LNCAP (cell line): ENCODE data around the gene LMBR1L.
A peak's percentile ranks its signal among the peaks of the same experiment; 100 is the strongest.

ENCODE experiments used
- CTCF ChIP-seq: fragments of 450-650 bp; IDR thresholded peaks from 2 replicates; pipeline ENCODE4 v1.5.1; 2017; ENCODE audit warnings: mild to moderate bottlenecking

The LMBR1L gene

GRCh38 chr12:49129332-49130150 lies 18.9 kb upstream of the LMBR1L start:
- TF ChIP-seq CTCF: no peak

GRCh38 chr12:49126852-49127763 lies 16.5 kb upstream of the LMBR1L start:
- TF ChIP-seq CTCF: no peak

GRCh38 chr12:49121047-49121696 lies 10.5 kb upstream of the LMBR1L start:
- peak; percentile 70 for TF ChIP-seq CTCF

GRCh38 chr12:49111206-49111605 lies 559 bp upstream of the LMBR1L start:
- no peak for TF ChIP-seq CTCF

- no peak for TF ChIP-seq CTCF
Measured at GRCh38 chr12:49109641-49110463, 795 bp downstream of the LMBR1L start.

- no peak for TF ChIP-seq CTCF
Measured at GRCh38 chr12:49108958-49109404, 1.7 kb downstream of the LMBR1L start.
